HG03460 (cell line): ENCODE results near the gene OGFOD1.
"Not testable (repeated sequence)": the region's sequence is repeated elsewhere in the genome, so short reads cannot be mapped to it uniquely, and the experiment has no call there.

Experiments
- ATAC-seq: cut with Tn5 transposase; IDR thresholded peaks from one replicate; pipeline ENCODE4 v1.9.1; 2021; ENCODE audit not compliant: unreplicated experiment

The OGFOD1 gene

GRCh38 chr16:56479469-56479868, 28.1 kb downstream of the OGFOD1 start:
- no peak for ATAC-seq

- no peak for ATAC-seq
These were observed 29.6 kb downstream of the OGFOD1 start for GRCh38 chr16:56480776-56481467.

- ATAC-seq = no peak
These were observed 30.2 kb downstream of the OGFOD1 start for GRCh38 chr16:56481468-56482122.

DNA sequence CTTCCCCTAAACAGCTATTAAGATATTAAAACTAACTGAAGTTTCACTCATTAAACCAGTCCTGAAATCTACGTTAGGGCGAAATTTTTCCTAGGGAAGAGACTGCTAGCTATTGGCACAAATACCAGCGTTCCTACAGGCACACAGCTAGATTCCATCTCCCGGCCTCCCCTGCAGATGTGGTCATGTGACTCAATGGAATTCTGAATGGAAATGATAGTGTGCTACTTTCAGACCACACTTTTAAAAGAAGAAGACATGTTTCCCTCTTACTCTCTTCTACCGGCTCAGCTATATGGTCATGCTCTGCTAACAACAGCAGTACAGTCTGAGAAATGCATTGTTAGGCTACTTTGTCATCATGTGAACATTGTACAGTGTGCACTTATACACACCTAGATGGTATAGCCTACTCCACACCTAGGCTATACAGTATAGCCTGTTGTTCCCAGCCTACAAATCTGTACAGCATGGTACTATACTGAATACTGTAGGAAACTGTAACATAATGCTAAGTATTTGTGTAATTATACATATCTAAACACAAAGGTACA, 31.4 kb downstream of the OGFOD1 start:
- ATAC-seq = no peak

DNA sequence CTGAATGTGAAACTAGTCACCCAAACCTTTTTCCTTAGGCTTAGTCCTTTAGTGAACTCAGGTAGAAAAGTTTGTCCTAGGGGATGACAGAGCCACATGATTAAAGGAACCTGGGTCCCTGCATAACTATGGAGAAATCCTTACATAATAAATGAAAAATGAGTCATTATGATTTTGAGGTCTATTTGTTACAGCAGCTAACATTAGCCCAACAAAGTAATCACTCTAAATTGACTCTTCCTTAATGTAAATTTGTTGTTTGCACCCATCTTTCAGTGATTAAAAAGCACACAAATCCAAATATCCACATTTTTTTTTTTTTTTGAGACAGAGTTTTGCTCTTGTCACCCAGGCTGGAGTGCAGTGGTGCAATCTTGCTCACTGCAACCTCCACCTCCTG, 32.0 kb downstream of the OGFOD1 start:
- ATAC-seq = no peak

- no peak for ATAC-seq
These were observed 36.7 kb downstream of the OGFOD1 start for GRCh38 chr16:56488035-56488434.

- ATAC-seq = not testable (repeated sequence)
These were observed 37.5 kb downstream of the OGFOD1 start for GRCh38 chr16:56488868-56489267.

DNA sequence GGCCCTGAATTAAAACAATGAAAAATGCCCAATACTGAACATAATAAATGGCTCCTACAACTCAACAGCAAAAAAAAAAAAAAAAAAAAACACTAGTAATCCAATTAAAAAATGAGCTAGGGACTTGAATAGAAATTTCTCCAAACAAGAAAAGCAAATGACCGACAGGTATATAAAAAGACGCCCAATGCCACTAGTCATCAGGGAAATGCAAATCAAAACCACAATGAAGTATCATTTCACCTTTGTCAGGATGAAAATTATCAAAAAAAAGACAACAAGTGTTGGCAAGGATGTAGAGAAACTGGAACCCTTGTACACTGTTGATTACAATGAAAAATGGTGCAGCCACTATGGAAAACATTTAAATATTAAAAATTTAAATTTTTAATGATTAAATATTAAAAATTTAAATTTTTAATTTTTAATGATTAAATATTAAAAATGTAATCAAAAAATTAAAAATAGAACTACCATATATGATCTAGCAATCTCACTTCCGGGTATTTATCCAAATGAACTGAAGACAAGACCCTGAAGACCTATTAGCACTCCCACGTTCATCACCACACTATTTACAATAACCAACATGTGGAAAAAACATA, 40.4 kb downstream of the OGFOD1 start:
- ATAC-seq = no peak

DNA sequence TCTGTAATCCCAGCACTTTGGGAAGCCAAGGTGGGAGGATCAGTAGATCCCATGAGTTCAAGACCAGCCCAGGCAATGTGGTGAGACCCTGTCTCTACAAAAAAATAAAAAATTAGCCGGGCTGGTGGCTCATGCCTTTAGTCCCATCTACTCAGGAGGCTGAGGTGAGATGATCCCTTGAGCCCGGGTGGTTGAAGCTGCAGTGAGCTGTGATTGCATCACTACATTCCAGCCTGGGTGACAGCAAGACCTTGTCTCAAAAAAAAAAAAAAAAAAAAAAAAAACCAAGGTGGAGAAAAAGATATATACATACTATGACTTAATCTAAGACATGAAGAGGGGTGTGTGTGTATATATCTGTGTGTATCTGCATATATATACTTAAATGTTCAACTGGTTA, 41.8 kb downstream of the OGFOD1 start:
- ATAC-seq = no peak

GRCh38 chr16:56493815-56494214, 42.5 kb downstream of the OGFOD1 start:
- no peak for ATAC-seq

GRCh38 chr16:56505181-56505580, 53.8 kb downstream of the OGFOD1 start:
- no peak for ATAC-seq

DNA sequence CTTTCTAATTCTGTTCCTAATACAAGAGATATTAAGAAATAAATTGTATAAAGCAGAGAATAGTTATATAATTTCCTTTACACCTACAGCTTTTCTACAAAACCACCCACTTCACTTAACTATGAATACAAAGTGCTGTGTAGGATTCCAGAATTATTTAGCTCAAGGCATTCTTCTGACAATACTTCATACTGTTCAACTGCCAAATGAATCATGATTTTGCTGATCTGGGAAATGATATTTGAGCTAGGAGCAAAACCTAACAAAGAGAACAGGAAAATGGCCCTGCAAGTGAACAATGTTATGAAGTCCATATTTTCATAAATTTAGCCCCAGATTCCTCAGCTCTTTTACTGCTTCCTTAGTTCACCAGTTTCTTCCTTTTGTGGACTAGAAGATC, 55.6 kb downstream of the OGFOD1 start:
- no peak for ATAC-seq

DNA sequence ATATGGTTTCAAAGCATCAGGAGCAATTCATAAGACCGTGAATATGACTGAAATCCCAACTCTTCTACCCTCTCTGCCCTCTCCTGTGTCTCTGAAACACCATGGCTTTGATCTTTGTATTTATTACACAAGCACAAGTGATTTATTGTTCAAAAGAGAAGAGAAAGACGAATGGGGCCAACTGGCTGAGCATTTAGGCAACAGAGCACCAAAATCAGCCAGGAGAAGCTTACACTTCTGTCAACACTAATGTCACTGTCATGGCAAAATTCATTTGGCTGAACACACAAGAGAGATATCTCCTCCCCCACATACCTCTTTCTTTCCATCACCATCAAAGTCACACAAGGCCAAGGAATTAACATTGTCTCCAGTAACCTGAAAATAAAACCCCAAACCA, 59.2 kb downstream of the OGFOD1 start:
- ATAC-seq = no peak

- no peak for ATAC-seq
These were observed 60.7 kb downstream of the OGFOD1 start for GRCh38 chr16:56512025-56512424.

GRCh38 chr16:56513091-56513490, 61.7 kb downstream of the OGFOD1 start:
- no peak for ATAC-seq

- no peak for ATAC-seq
These were observed 62.6 kb downstream of the OGFOD1 start for GRCh38 chr16:56513972-56514371.

DNA sequence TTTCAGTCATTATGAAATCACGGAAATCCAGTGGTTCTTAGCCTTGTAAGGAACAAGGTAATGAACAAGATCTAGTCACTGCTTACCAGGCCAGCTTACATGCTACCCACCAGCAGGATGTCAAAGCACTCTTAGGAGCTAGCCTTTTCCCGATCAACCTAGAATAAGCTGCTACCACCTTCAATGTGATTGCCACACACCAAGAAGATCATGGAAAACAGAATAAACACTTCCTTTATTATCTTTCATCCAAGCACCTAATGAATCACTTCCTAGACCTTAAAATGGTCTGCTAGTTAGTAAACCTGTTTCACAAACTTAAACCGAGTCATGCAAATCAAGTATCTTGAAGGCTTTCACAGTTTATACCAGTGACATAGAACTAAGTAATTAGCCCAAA, 63.5 kb downstream of the OGFOD1 start:
- ATAC-seq = no peak

- no peak for ATAC-seq
These were observed 64.3 kb downstream of the OGFOD1 start for GRCh38 chr16:56515665-56516064.

- ATAC-seq = no peak
These were observed 65.9 kb downstream of the OGFOD1 start for GRCh38 chr16:56517206-56517605.

GRCh38 chr16:56518425-56518824, 67.1 kb downstream of the OGFOD1 start:
- ATAC-seq = no peak

- ATAC-seq = peak; percentile 74
These were observed 68.3 kb downstream of the OGFOD1 start, which contains the start of gene BBS2 for GRCh38 chr16:56519459-56520250. BBS2 (minus strand) TSS chr16:56520024; CDS start chr16:56519862, 162 bp downstream.
